NCI-H526 treated with DMSO at 0.1 percent for 48 hours (cell line): ENCODE data around the gene CCDC9.
"Not testable (repeated sequence)": the region's sequence is repeated elsewhere in the genome, so short reads cannot be mapped to it uniquely, and the experiment has no call there.

ENCODE experiments used
- DNase-seq: peaks from one replicate; lab custom pipeline; 2025; lab: John Stamatoyannopoulos, UW

The CCDC9 gene

DNA sequence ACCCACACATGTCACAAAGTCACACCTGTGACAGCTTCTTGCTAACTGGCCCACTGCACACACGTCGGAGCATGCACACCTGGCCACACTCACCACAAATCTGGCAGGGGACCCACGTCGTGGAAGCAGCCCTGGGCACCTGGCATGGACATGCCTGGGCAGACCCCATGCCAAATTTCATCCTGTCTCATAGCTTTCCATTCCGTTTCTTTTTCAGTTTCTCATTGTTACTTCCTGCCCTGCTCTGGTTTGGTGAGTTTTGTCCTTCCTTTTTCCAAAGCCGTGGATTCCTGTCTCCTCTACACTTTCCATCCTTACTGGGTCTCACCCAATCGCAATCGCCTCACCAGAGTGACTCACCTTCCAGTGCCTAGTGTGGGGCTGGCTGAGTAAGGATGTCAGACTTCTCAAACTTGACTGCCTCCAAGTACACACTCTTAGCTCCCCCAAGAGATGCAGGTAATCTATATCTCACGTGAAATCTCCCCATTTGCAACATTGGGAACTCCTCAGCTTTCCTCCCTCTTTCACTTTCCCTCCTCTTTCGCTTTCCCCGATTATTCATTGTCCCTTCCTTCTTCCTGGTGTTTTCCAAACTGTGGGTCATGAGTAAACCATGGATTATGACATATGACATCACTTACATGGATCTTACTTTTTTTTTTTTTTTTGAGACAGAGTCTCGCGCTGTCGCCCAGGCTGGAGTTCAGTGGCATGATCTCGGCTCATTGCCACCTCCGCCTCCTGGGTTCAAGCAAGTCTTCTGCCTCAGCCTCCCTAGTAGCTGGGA lies 23.7 kb upstream of the CCDC9 start:
- DNase-seq, result no peak

DNA sequence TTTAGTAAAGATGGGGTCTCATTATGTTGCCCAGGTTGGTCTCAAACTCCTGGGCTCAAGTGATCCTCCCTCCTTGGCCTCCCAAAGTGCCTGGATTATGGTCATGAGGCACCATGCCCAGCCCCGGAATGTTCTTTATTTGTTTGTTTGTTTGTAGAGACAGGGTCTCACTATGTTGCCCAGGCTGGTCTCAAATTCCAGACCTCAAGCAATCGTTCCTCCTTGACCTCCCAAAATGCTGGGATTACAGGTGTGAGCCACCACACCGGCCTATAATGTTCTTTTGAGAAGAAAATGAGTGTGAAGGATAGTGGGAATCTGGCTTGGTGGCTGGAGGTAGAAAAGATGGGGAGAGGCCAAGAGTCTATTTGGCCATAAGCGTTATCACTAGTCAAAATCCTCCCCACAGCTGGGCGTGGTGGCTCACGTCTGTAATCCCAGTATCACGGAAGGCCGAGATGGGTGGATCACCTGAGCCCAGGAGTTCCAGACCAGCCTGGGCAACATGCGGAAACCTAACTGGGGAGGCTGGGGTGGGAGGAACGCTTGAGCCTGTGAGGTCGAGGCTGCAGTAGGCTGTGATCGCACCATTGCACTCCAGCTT lies 20.2 kb upstream of the CCDC9 start:
- no peak for DNase-seq

DNA sequence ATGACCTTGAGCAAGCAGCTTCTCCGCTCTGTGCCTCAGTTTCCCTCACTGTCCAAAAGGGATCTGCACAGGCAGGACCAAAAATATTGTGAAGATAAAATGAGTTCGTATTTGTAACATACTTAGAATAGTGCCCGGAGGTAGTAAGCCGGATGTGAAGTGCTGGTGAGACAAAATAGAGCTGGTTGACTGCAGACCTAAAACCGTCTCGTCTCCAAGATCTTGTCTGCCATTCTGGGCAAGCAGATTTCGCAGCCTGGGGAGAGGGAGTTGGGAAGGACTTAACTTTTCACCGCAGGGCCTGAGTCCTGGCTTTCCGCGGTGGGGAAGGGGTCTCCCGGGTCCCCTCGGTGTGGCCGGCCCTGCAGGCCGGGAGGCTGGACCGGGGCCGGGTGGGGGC lies 17.2 kb upstream of the CCDC9 start:
- no peak for DNase-seq

DNA sequence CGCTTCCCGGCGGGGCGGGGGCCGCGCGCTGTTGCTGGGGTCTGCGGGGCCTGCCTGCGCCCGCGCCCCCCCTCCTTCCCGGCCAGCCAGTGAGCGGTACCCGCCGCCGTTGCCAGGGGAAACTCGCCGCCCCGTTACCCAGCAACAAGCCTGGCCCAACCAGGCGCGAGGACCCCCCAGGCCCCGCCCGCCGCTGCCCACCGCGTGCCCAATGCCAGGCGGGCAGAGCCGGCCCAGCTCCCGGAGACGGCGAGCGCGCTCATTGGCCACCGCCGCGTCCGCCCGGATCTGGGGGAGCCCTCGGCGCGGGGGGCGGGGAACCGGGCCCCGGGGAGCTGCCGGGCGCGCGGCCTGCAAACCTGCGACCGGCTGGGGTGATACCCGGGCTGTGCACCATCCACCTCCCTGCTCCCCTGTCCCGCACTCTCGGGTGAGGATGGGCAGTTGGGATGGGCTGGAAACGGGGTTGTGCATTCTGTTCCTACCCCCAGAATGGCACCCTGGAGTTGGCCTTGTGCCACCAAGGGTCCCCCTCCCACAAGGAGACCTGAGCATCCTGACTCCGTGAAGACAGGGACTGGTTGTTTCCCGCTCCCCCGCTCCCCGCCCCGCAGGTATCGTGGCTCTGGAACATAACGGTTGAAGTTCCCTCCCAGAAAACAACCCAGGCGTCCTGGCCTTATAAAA lies 16.6 kb upstream of the CCDC9 start:
- no peak for DNase-seq

DNA sequence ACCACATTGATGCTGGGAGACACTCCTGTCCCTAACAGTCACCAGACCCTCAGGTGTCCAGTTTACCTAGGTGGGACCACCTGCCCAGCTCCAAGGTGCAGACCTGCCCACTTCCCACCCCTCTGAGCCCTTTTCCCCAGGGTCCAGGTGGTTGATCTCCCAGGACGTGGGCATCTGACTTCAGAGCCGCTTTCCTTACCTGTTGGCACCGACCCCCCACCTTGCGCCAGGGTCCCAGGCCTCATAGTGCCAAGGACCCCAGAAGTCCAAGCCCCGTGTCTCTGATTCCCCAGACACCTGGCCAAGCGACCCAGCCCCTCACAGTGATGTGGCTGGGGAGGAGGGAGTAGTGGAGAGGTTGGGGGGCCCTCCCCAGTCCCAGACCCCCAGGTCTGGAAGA lies 15.8 kb upstream of the CCDC9 start:
- DNase-seq, result no peak

DNA sequence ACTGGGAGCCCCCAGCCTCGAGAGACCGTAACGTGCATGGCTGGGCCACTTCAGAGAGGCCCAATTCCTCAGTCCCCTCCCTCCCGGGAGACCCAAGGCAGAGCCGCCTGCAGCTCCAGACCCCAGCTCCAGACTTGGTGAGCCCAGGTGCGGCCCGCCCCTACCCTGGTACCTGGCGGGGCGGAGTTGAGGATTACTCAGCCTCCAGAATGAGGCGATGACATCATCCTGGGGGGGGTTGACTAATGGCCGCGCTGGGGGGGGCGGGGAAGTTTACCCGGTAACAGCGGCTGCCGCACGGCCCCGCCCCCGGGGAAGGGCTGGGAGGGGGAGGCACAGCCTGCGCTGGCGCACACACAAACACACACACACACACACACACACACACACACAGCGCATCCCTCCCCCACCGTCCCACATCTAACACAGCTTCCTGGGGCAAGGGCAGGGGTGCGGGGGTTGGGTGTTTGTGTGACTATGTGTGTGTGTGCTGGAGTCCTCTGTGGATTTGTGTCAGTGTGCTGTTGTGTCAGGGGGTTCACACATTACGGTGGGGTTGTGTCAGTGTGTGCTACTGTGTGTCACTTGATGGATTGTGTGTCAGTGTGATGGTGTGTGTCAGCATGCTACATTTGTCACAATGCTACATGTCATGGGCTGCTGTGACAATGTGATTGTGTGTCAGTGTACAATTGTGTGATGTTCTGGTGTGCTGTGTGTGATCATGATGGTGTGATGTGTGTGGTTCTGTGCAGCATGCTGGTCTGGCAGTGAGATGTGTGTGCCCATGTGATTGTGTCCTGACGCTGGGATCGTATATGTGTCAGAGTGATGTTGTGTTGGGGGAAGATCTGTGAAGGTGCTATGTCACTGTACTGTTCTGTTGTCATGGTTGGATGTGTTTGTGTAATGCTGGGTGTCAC lies 15.1 kb upstream of the CCDC9 start:
- DNase-seq, result no peak

DNA sequence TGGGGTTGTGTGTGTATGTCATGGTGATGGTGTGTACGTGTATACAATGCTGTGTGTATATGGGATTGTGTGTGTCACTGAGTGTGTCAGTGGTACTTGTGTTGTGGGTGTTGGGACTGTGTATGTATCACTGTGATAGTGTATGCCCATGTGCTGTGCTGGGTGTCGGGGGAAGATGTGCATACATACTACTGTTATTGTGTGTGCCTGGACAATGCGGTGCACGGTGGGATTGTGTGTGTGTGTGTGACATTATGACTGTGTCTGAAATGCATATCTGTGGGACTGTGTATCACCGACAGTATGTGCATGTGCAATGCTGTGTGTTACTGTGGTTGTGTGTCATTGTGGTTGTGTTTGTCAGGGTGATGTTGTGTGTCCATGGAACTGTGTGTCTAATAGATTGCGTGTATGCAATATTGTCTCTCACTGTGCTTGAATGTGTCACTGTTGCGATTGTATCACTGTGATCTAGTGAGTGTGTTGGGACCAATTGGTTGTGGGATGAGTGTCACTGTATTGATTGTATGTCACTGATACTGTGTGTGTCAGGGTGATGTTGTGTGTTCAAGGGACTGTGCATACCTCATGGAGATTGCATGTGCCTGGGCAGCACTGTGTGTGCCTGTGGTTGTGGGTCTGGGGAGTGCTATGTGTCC lies 14.3 kb upstream of the CCDC9 start:
- DNase-seq, result no peak

DNA sequence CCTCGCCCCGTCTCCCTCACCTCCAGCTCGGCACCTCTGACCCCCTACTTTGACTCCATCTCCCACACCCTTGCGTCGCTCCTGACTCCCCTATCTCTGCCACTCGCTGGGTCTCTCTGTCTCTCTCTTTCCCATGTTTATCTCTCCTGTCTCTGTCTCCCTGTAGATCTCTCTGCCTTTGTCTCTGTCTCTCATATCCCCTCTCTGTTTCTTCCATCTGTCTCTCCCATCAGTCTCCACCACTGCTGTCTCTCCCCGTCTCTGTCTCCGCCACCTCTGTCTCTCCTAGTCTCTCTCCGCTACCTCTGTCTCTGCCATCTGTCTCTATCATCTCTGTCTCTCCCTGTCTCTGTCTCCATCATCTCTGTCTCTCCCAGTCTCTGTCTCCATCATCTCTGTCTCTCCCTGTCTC lies 13.0 kb upstream of the CCDC9 start:
- DNase-seq, result no peak

DNA sequence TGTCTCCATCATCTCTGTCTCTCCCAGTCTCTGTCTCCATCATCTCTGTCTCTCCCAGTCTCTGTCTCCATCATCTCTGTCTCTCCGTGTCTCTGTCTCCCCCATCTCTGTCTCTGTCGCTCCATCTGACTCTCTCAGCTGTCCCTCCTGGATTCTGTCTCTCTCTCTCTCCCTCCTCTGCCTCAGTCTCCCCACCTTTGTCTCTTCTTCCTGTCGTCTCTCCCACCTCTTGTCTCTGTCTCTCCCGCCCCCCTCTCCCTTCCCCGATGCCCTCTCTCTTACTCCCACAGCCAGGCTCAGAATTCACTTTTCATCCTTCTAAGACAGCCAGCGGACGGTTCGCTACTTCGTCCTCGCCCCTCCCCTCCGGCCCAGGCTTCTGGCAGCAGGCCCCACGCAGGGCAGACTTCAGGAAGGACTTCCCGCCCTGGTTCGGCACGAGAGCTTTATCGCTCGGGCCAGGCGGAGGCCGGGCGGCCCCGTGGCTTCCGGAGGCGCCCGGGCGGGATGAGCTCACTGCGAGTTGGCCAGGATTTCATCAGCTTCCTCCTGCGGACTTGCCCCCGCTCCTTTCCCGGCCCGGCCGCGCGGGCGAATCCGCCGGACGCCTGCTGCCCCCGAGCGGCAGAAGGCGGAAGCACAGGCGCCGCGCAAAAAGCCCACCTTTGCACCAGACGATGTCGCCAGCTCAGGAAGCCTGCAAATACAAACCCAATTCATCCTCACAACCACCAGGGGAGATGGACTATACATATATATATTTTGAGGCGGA lies 12.4 kb upstream of the CCDC9 start:
- peak; percentile 75 for DNase-seq

DNA sequence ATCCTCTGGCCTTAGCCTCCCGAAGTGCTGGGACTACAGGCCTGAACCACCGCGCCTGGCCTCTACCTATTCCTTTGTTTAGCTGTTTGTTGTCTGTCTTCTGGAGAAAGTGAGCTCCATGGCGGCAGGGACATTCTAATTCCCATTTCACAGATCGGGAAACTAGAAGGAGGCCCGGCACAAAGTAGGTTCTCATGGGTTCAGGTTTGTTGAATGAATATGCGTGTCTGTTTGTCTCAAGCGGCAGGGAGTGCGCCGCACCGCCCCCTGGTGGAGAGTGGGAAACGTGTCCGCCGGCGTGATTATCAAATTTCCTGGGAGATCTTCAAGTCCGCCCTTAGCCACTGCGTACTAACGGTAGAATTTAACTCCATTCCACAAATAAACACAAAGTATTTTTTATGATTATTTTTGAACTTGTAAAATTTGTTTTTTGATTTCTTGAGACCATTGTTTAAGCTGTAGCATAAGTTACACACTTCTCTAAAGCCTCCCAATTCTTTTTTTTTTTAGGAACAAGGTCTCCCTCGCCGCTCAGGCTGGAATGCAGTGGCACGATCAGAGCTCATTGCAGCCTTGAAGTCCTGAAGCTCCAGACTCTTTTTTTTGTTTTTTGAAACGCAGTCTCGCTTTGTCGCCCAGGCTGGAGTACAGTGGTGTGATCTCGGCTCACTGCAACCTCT lies 8.9 kb upstream of the CCDC9 start:
- DNase-seq, result no peak

DNA sequence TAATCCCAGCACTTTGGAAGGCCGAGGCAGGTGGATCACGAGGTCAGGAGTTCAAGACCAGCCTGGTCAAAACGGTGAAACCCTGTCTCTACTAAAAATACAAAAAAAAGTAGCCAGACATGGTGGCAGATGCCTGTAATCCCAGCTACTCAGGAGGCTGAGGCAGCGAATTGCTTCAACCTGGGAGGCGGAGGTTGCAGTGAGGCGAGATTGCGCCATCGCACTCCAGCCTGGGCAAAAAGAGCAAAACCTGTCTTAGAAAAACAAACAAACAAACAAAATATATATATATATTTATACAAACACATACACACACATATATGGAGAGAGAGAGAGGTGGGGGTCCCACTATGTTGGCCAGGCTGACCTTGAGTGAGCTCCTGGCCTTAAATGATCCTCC lies 3.3 kb upstream of the CCDC9 start:
- DNase-seq, result not testable (repeated sequence)

DNA sequence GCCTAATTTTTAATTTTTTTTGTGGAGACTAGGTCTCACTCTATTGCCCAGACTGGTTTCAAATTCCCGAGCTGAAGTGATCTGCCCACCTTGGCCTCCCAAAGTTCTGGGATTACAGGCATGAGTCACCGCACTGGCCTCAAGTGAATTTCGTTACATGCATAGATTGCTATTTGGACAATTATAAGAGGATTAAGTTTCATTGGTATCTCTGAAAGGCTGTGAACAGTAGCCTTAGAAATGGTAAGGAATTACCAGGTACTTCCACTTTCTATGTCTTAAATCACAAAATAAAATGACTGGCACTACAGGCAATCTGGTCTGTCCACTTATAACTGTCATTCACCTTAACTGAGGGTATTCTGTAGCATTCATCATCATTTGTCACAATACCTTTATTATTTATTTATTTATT lies 2.9 kb upstream of the CCDC9 start:
- DNase-seq, result no peak

DNA sequence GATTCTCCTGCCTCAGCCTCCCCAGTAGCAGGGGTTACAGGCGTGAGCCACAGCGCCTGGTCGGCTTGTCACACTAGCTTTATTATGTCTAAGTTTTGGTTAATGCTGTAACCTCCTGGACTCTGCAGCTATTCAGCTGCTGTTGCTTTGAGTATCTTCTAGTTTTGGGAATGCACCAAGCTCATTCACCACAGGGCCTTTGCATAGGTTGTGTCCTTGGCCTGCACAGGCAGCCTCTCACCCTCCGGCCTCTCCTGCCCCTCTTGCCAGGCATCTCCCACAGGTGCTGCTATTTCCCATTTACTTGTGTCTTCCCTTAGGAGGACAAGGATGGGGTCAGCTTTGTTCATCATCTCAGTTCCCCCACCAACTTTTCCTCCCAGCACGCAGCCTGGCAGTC lies 2.4 kb upstream of the CCDC9 start:
- DNase-seq, result no peak

DNA sequence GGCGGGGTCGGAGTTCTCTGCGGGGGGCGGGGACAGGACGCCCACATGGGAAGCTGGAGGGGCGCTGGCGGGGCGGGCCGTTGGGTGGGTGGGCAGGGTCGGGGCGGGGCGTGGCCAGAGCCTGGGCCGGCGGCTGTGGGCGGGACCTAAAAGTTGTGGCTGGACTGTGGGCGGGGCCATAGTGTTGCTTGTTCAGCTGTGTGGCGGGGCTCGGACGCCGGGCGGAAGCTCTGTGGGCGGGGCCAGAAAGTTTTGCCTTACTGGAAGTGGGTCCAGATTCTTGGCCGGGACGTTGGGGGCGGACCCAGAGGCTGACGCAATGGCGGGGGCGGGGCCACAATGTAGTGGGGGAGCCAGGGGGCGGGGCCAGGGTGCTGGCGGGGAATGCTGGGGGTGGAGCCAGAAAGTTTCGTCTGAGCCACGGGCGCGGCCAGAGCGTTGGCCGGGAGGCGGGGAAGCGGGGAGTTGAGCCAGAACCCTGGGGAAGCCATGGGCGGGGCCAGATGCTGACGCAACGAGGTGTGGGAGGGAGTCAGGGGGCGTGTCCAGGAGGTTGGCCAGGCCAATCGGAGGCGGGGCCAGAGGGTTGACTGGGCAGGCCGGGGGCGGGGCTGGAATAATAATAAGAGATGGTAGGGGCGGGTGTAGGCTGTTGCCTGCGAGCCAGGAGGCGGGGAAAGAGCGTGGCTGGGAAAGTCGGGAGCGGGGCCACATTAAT lies 527 bp downstream of the CCDC9 start:
- peak; percentile 99 for DNase-seq

DNA sequence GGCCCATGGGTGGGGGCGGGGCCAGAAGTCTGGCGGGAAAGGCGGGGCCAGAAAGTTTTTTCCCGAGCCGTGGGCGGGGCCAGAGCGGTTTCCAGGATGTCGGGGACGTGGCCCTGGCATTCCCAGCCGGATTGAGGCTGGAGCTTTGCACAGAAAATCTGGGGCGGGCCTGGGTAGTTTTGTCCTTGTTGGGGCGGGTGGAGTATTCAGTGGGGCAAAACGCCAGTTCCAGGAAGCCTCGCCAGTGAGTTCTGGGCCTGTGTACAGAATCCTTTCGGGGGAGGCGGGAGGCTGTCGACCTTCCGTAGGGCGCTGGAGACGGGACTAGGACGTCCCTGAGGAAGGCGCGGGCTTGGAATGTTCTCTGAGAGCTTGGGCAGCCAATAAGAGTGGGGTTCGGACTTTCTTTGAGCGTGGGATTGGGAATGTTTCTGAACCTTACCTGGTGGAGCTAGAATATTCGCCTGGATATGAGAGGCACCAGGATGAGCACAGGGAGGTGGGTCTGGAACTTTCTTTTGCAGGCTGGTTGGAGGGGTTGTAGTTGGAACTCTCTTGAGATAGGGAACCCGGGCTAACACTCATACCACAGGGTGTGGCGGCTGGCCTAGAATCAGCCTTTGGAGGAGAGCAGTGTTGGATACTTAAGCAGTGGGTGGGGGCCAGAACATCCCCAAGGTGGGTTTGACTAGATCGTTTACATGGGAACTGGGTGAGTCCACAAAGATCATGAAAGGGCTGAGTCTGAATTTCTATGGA lies 1.3 kb downstream of the CCDC9 start:
- no peak for DNase-seq

DNA sequence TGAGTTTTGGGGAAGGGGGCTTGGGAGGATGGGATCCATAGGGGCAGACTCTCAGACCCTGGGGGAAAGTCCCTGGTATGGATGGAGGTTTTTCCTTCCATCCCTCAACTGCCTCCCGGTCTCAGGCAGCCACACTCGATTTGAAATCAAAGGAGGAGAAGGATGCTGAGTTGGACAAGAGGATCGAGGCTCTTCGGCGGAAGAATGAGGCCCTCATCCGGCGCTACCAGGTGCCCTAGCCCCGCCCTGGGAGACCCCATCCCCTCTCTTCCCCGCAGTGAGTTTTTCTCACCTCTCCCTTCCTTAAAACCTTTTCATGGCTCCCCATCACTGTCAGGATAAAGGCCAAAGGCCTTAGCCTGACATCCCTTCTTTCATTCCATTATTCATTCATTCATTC lies 2.1 kb downstream of the CCDC9 start:
- DNase-seq, result no peak

DNA sequence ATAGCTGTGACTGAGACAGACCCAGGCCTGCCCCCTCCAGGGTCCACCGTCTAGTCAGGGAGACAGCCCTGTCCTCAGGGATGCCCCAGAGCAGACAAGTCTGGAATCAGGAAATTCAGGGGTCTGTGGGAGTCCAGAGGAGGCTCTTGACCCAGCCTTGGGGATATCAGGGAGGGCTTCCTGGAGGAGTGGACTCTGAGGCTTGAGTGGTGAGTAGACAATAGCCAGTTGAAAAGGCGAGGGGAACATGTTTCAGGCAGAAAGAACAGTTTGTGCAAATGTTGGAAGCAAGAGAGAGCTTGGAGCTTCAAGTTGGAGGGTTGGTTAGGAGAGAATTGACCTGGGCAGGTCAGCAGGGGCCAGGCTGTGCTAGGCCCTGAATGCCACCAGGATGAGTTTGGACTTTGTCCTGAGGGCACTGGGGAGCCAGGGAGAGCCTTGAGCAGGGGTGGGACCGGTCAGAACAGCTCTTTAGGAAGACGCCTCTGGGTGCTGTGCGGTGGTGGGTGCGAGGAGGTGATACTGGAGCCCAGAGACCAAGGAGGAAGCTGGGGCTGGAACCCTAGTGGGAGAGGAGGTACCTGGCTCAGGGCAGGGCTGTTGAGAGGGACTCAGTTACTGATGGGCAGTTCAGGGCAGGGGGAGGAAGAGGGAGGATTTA lies 2.7 kb downstream of the CCDC9 start:
- no peak for DNase-seq

DNA sequence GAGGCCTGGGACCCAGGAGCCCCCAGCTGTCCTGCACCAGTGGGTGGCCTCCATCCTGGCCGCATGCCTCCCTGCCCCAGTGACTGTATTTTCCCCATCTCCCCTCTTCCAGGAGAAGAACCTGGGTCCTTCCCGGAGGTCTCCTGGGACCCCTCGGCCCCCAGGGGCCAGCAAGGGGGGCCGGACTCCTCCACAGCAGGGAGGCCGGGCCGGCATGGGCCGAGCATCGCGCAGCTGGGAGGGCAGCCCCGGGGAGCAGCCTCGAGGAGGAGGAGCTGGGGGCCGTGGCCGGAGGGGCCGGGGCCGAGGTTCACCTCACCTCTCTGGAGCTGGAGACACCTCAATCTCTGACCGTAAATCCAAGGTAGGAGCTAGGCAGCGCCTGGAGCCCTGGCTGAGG lies 4.2 kb downstream of the CCDC9 start:
- DNase-seq, result no peak
